Testis (tissue), 2 donors: ENCODE measurements around the gene ANKHD1.

Experiments used
- CTCF ChIP-seq, 3 experiments: fragments of 450-650 bp in 2 of 3; fragments of 200-600 bp in 1 of 3; sonication (generic) in 1 of 3; IDR thresholded peaks; one replicate each; pipeline ENCODE4 v1.5.1; 2016 to 2019; ENCODE audit warnings: antibody characterized with exemption in 3 of 3, mild to moderate bottlenecking in 2 of 3, moderate library complexity in 1 of 3
- POLR2A ChIP-seq: fragments of 450-650 bp; IDR thresholded peaks from one replicate; pipeline ENCODE4 v1.6.1; 2017; ENCODE audit warnings: antibody characterized with exemption, mild to moderate bottlenecking, moderate library complexity

- TF ChIP-seq CTCF (IDR thresholded peaks at IDR 0.05) (no peak), POLR2A (no peak)
Measured at GRCh38 chr5:140388052-140388451, 13.6 kb upstream of the ANKHD1 start.
